ENCODE measurements around the gene ENOSF1. TPM values are rescaled to one million over a fixed set of nuclear protein-coding genes. Genes with fewer than 3 reads are reported as not detected.

Gene ENOSF1
- total RNA-seq, 2 experiments from 2014 or later, result 113 to 114 TPM

DNA sequence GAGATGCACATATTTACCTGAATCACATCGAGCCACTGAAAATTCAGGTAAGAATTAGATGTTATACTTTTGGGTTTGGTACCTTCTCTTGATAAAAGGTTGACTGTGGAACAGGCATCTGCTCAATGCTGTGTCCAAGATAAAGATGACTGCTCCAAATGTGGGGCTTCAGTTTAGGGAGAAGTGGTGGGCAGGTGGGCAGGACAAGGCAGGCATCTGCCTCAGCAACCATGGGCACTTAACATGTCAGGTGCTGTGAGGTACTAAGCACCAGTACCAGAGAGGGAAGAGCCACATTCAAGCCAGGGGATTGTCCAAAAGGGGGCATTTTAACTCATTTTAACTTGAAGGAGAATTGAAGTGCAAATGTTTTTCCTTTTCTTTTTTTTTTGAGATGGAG, 41.0 kb downstream of the ENOSF1 start:
- no peaks in the 10 kb centered on the region for H3K27me3 Mint-ChIP-seq
- H3K9me3 Mint-ChIP-seq, result peaks cover 3% of the 10 kb centered on the region
- ATAC-seq (no peak), DNase-seq (no peak)
- ChIA-PET CTCF (interaction anchor here (1.1 to 2.1 kb wide), 3 partner anchors 9 to 47 kb away, joined by 4 to 6 read pairs (median 4); no protein-coding TSS in a partner anchor), POLR2A (interaction anchor here (0.9 to 4.7 kb wide), 5 partner anchors 8 to 132 kb away, joined by 3 to 41 read pairs (median 6); partner anchors contain the start of gene TYMS)
- peak overlapping the region; percentile 34 for H3K27ac Mint-ChIP-seq
- peaks cover 3% of the 10 kb centered on the region for H3K4me1 Mint-ChIP-seq (ENCODE audit: low read depth)
- no peak overlapping the region for H3K4me3 Mint-ChIP-seq
- H3K36me3 Mint-ChIP-seq (ENCODE audit: low read depth), result peaks cover 74% of the 10 kb centered on the region
- intact Hi-C loops (cut with micrococcal nuclease), result no loop called here
- TF ChIP-seq, protein P1, sequence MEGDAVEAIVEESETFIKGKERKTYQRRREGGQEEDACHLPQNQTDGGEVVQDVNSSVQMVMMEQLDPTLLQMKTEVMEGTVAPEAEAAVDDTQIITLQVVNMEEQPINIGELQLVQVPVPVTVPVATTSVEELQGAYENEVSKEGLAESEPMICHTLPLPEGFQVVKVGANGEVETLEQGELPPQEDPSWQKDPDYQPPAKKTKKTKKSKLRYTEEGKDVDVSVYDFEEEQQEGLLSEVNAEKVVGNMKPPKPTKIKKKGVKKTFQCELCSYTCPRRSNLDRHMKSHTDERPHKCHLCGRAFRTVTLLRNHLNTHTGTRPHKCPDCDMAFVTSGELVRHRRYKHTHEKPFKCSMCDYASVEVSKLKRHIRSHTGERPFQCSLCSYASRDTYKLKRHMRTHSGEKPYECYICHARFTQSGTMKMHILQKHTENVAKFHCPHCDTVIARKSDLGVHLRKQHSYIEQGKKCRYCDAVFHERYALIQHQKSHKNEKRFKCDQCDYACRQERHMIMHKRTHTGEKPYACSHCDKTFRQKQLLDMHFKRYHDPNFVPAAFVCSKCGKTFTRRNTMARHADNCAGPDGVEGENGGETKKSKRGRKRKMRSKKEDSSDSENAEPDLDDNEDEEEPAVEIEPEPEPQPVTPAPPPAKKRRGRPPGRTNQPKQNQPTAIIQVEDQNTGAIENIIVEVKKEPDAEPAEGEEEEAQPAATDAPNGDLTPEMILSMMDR (IDR thresholded peaks at IDR 0.05), result no peak

DNA sequence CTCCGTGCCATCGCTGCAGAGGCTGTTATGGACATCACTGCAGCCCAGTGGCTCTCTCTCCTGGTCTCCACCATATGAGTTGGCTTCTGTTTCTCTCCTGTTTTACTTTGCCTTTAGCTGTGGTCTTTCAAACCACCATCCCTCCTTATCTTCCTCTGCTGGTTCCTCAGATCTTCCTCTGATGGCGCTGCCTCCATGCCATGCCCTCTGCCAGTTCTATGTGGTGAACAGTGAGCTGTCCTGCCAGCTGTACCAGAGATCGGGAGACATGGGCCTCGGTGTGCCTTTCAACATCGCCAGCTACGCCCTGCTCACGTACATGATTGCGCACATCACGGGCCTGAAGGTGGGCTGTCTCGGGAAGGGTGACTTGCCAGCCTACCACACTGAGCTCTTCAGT, 41.9 kb downstream of the ENOSF1 start:
- peaks cover 6% of the 10 kb centered on the region for H3K4me1 Mint-ChIP-seq (ENCODE audit: low read depth)
- peaks cover 4% of the 10 kb centered on the region for H3K9me3 Mint-ChIP-seq
- TF ChIP-seq, protein P1 (IDR thresholded peaks at IDR 0.05), result no peak
- H3K27ac Mint-ChIP-seq, result no peak overlapping the region
- DNase-seq, result no peak
- ChIA-PET CTCF (interaction anchor here (1.1 to 2.1 kb wide), 3 partner anchors 10 to 46 kb away, joined by 4 to 6 read pairs (median 4); no protein-coding TSS in a partner anchor), POLR2A (interaction anchor here (0.7 to 4.7 kb wide), 6 partner anchors 9 to 133 kb away, joined by 3 to 41 read pairs (median 5); partner anchors contain the start of gene TYMS)
- H3K4me3 Mint-ChIP-seq, result no peak overlapping the region
- H3K27me3 Mint-ChIP-seq, result no peaks in the 10 kb centered on the region
- intact Hi-C loops (cut with micrococcal nuclease), result no loop called here
- ATAC-seq, result no peak
- peaks cover 70% of the 10 kb centered on the region for H3K36me3 Mint-ChIP-seq (ENCODE audit: low read depth)

GRCh38 chr18:669077-669476, 43.4 kb downstream of the ENOSF1 start:
- ATAC-seq (no peak), DNase-seq (no peak)
- Mint-ChIP-seq H3K36me3 (ENCODE audit: low read depth) (peaks cover 63% of the 10 kb centered on the region), H3K27ac (no peak overlapping the region), H3K4me3 (no peak overlapping the region), H3K9me3 (peaks cover 4% of the 10 kb centered on the region), H3K27me3 (no peaks in the 10 kb centered on the region), H3K4me1 (ENCODE audit: low read depth) (peaks cover 6% of the 10 kb centered on the region)
- ChIA-PET POLR2A (interaction anchor here (1.4 to 4.7 kb wide), 2 partner anchors 10 to 17 kb away, joined by 3 to 41 read pairs; partner anchors contain the start of gene TYMS), CTCF (no interaction called here)
- TF ChIP-seq, protein P1 (IDR thresholded peaks at IDR 0.05), result no peak
- intact Hi-C loops (cut with micrococcal nuclease), result no loop called here

DNA sequence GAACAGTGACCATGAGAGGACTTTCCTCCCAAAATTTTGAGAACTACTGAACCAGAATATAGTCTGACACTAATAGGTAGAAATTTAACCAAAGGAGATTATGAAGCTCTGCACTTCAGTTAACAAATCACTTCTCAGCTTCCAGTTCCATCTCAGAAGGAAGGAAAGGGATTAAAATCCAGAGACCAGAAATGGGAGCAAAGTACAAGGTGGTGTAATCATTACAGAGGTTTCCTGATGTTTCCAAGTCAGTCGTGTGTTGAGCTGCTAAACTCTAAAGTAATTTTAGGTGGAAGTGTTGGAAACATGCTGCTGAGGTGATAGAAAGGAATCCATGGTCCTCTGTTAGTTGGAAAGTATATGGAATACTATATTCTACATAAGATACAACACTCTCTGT, 44.2 kb downstream of the ENOSF1 start:
- intact Hi-C loops (cut with micrococcal nuclease), result no loop called here
- no peaks in the 10 kb centered on the region for H3K27me3 Mint-ChIP-seq
- CTCF ChIA-PET, result interaction anchor here (1.3 kb wide), 1 partner anchor 10 kb away, joined by 4 read pairs; no protein-coding TSS in a partner anchor
- H3K4me3 Mint-ChIP-seq, result no peak overlapping the region
- H3K36me3 Mint-ChIP-seq (ENCODE audit: low read depth), result peaks cover 59% of the 10 kb centered on the region
- DNase-seq, result no peak
- H3K4me1 Mint-ChIP-seq (ENCODE audit: low read depth), result peaks cover 6% of the 10 kb centered on the region
- TF ChIP-seq, protein P1 (IDR thresholded peaks at IDR 0.05), result no peak
- POLR2A ChIA-PET, result interaction anchor here (0.6 to 4.7 kb wide), 5 partner anchors 9 to 92 kb away, joined by 3 to 41 read pairs (median 4); partner anchors contain the start of gene TYMS
- peaks cover 4% of the 10 kb centered on the region for H3K9me3 Mint-ChIP-seq
- no peak overlapping the region for H3K27ac Mint-ChIP-seq
- no peak for ATAC-seq

- Mint-ChIP-seq H3K4me3 (no peak overlapping the region), H3K4me1 (ENCODE audit: low read depth) (peaks cover 6% of the 10 kb centered on the region), H3K27me3 (no peaks in the 10 kb centered on the region), H3K36me3 (ENCODE audit: low read depth) (peaks cover 54% of the 10 kb centered on the region), H3K27ac (no peak overlapping the region), H3K9me3 (peaks cover 8% of the 10 kb centered on the region)
- intact Hi-C loops (cut with micrococcal nuclease), result no loop called here
- POLR2A ChIA-PET, result no interaction called here
- CTCF ChIA-PET, result no interaction called here
- TF ChIP-seq, protein P1 (IDR thresholded peaks at IDR 0.05), result no peak
- ATAC-seq (no peak), DNase-seq (no peak)
These were observed 45.8 kb downstream of the ENOSF1 start for GRCh38 chr18:666628-667027.
